Duodenal mucosa (tissue), 2 donors: Measurements from ENCODE around the gene SNX22.

ENCODE experiments used
- H3K27ac ChIP-seq: one replicate; pipeline ENCODE4 v1.7.0; 2013; ENCODE audit warnings: low read depth, low read length
- H3K27me3 ChIP-seq, 2 donors: one replicate each; pipeline ENCODE4 v1.7.0; 2013; ENCODE audit warnings: low read length in 2 of 2, control low read depth in 1 of 2; ENCODE audit not compliant: insufficient read depth in 2 of 2, control insufficient read depth in 1 of 2
- H3K36me3 ChIP-seq, 2 donors: one replicate each; pipeline ENCODE4 v1.7.0; 2013; ENCODE audit warnings: low read length in 2 of 2, control low read depth in 1 of 2; ENCODE audit not compliant: insufficient read depth in 2 of 2, control insufficient read depth in 1 of 2
- H3K4me1 ChIP-seq, 2 donors: one replicate each; pipeline ENCODE4 v1.7.0; 2013; ENCODE audit warnings: low read length in 2 of 2, control low read depth in 1 of 2; ENCODE audit not compliant: insufficient read depth in 2 of 2, control insufficient read depth in 1 of 2
- H3K4me3 ChIP-seq, 2 donors: one replicate each; pipeline ENCODE4 v1.7.0; 2013; ENCODE audit warnings: low read length in 2 of 2, low read depth in 1 of 2
- H3K9ac ChIP-seq, 2 donors: one replicate each; pipeline ENCODE4 v1.7.0; 2013; ENCODE audit warnings: low read length in 2 of 2, low read depth in 1 of 2
- H3K9me3 ChIP-seq, 2 donors: one replicate each; pipeline ENCODE4 v1.7.0; 2013; ENCODE audit warnings: low read length in 2 of 2, control low read depth in 1 of 2; ENCODE audit not compliant: control insufficient read depth in 1 of 2

SNX22 gene

GRCh38 chr15:64164436-64164835 is 12.9 kb downstream of the SNX22 start:
- H3K9me3 ChIP-seq = no peaks in the 10 kb centered on the region
- peaks cover 7 to 39% of the 10 kb centered on the region in 2 donors for H3K4me1 ChIP-seq
- H3K9ac ChIP-seq = no peak overlapping the region
- no peak overlapping the region for H3K4me3 ChIP-seq
- no peaks in the 10 kb centered on the region for H3K27me3 ChIP-seq
- peak overlapping the region; percentile 20 for H3K27ac ChIP-seq
- peaks cover 9 to 10% of the 10 kb centered on the region in 2 donors for H3K36me3 ChIP-seq

GRCh38 chr15:64166102-64166890 is 14.8 kb downstream of the SNX22 start:
- H3K36me3 ChIP-seq = peaks cover 2 to 7% of the 10 kb centered on the region in 2 donors
- no peak overlapping the region for H3K4me3 ChIP-seq
- H3K9ac ChIP-seq = no peak overlapping the region
- H3K27me3 ChIP-seq = no peaks in the 10 kb centered on the region
- H3K9me3 ChIP-seq = no peaks in the 10 kb centered on the region
- no peak overlapping the region for H3K27ac ChIP-seq
- H3K4me1 ChIP-seq = peaks cover 7 to 20% of the 10 kb centered on the region in 2 donors

- H3K4me3 ChIP-seq = no peak overlapping the region
- no peak overlapping the region for H3K27ac ChIP-seq
- no peaks in the 10 kb centered on the region for H3K9me3 ChIP-seq
- H3K9ac ChIP-seq = no peak overlapping the region
- H3K4me1 ChIP-seq = peaks cover 0 to 4% of the 10 kb centered on the region in 2 donors
- H3K36me3 ChIP-seq = peaks cover 5 to 38% of the 10 kb centered on the region in 2 donors
- H3K27me3 ChIP-seq = no peaks in the 10 kb centered on the region
These were observed 28.8 kb downstream of the SNX22 start for GRCh38 chr15:64180235-64180824.

GRCh38 chr15:64182859-64183370 is 31.4 kb downstream of the SNX22 start:
- no peak overlapping the region for H3K9ac ChIP-seq
- H3K4me3 ChIP-seq = no peak overlapping the region
- H3K27ac ChIP-seq = no peak overlapping the region
- H3K9me3 ChIP-seq = no peaks in the 10 kb centered on the region
- H3K4me1 ChIP-seq = peaks cover 0 to 4% of the 10 kb centered on the region in 2 donors
- no peaks in the 10 kb centered on the region for H3K27me3 ChIP-seq
- peaks cover 10 to 28% of the 10 kb centered on the region in 2 donors for H3K36me3 ChIP-seq

- H3K9ac ChIP-seq = no peak overlapping the region
- H3K27ac ChIP-seq = no peak overlapping the region
- H3K4me1 ChIP-seq = peaks cover 0 to 4% of the 10 kb centered on the region in 2 donors
- no peak overlapping the region for H3K4me3 ChIP-seq
- H3K9me3 ChIP-seq = no peaks in the 10 kb centered on the region
- H3K36me3 ChIP-seq = peaks cover 7 to 20% of the 10 kb centered on the region in 2 donors
- no peaks in the 10 kb centered on the region for H3K27me3 ChIP-seq
These were observed 33.8 kb downstream of the SNX22 start for GRCh38 chr15:64185146-64185911.

- Histone ChIP-seq H3K27ac (no peak overlapping the region), H3K27me3 (no peaks in the 10 kb centered on the region), H3K4me1 (peaks cover 0 to 4% of the 10 kb centered on the region in 2 donors), H3K9ac (no peak overlapping the region), H3K9me3 (no peaks in the 10 kb centered on the region), H3K36me3 (peaks cover 7 to 22% of the 10 kb centered on the region in 2 donors), H3K4me3 (no peak overlapping the region)
These were observed 36.1 kb downstream of the SNX22 start for GRCh38 chr15:64187396-64188191.

- Histone ChIP-seq H3K36me3 (peaks cover 11 to 17% of the 10 kb centered on the region in 2 donors), H3K9ac (no peak overlapping the region), H3K9me3 (no peaks in the 10 kb centered on the region), H3K27ac (no peak overlapping the region), H3K4me1 (no peaks in the 10 kb centered on the region), H3K4me3 (no peak overlapping the region), H3K27me3 (no peaks in the 10 kb centered on the region)
These were observed 40.7 kb downstream of the SNX22 start for GRCh38 chr15:64191971-64192830.

- H3K9me3 ChIP-seq = no peaks in the 10 kb centered on the region
- no peak overlapping the region for H3K9ac ChIP-seq
- H3K36me3 ChIP-seq = peaks cover 4 to 12% of the 10 kb centered on the region in 2 donors
- no peaks in the 10 kb centered on the region for H3K27me3 ChIP-seq
- no peaks in the 10 kb centered on the region for H3K4me1 ChIP-seq
- no peak overlapping the region for H3K27ac ChIP-seq
- no peak overlapping the region for H3K4me3 ChIP-seq
These were observed 42.4 kb downstream of the SNX22 start for GRCh38 chr15:64193971-64194370.

- Histone ChIP-seq H3K27me3 (no peaks in the 10 kb centered on the region), H3K9me3 (no peaks in the 10 kb centered on the region), H3K4me3 (no peak overlapping the region), H3K36me3 (peaks cover 11 to 13% of the 10 kb centered on the region in 2 donors), H3K9ac (no peak overlapping the region), H3K27ac (no peak overlapping the region), H3K4me1 (no peaks in the 10 kb centered on the region)
These were observed 45.9 kb downstream of the SNX22 start for GRCh38 chr15:64197425-64197824.
